Stomach (tissue), 4 donors: ENCODE measurements around the gene RPL28.

Experiments used
- POLR2AphosphoS5 ChIP-seq, 3 donors: sonication (generic); formaldehyde crosslinking; IDR thresholded peaks; one replicate each; pipeline ENCODE4 v1.6.1; 2016; ENCODE audit warnings: antibody characterized with exemption in 3 of 3
- TF ChIP-seq, protein P1 (sequence below), 7 experiments: fragments of 450-650 bp in 4 of 7; fragments of 200-600 bp in 3 of 7; sonication (generic) in 3 of 7; IDR thresholded peaks; one replicate each; pipeline ENCODE4 v1.5.1; 2016 to 2019; ENCODE audit warnings: antibody characterized with exemption in 7 of 7, control low read depth in 2 of 7, mild to moderate bottlenecking in 1 of 7

DNA sequence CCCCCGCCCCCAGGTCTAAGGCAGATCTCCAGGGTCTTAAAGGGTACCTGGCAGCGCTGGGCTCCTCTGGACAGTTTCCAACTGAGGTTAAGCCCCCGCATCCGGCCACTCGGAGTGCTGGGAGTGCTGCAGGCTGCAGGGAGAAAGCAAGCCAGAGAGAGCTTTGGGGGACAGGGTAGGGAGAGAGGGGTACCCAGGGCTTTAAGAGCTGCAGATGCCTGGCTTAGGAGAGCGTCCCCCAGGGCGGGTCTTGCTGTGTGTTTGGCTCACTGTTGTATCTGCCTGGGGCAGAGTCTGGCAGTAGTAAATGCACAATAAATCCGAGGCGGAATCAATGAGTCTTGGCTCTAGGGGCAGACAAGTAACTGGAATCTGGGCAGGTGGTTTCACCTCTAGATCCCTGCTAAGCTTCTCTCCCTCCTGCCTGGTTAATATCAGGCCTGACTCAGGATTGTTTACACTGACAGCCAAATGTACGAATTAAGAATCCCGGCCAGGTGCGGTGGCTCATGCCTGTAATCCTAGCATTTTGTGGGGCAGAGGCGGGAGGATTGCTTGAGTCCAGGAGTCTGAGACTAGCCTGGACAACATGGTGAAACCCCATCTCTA lies 30.4 kb upstream of the RPL28 start:
- no peak for TF ChIP-seq POLR2AphosphoS5 (IDR thresholded peaks at IDR 0.05)
- TF ChIP-seq, protein P1, sequence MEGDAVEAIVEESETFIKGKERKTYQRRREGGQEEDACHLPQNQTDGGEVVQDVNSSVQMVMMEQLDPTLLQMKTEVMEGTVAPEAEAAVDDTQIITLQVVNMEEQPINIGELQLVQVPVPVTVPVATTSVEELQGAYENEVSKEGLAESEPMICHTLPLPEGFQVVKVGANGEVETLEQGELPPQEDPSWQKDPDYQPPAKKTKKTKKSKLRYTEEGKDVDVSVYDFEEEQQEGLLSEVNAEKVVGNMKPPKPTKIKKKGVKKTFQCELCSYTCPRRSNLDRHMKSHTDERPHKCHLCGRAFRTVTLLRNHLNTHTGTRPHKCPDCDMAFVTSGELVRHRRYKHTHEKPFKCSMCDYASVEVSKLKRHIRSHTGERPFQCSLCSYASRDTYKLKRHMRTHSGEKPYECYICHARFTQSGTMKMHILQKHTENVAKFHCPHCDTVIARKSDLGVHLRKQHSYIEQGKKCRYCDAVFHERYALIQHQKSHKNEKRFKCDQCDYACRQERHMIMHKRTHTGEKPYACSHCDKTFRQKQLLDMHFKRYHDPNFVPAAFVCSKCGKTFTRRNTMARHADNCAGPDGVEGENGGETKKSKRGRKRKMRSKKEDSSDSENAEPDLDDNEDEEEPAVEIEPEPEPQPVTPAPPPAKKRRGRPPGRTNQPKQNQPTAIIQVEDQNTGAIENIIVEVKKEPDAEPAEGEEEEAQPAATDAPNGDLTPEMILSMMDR (IDR thresholded peaks at IDR 0.05): no peak
